CD4-positive, alpha-beta T cell treated with Interleukin-6 at 100 ng/mL for 8 hours (primary cell): ENCODE results near the gene TPCN2.
"Not testable (repeated sequence)": the region's sequence is repeated elsewhere in the genome, so short reads cannot be mapped to it uniquely, and the experiment has no call there.

ENCODE experiments used
- DNase-seq: peaks from one replicate; pipeline ENCODE4 v3.0.0-alpha.2; 2020; ENCODE audit warnings: mixed read lengths, low spot score

TPCN2 gene

DNA sequence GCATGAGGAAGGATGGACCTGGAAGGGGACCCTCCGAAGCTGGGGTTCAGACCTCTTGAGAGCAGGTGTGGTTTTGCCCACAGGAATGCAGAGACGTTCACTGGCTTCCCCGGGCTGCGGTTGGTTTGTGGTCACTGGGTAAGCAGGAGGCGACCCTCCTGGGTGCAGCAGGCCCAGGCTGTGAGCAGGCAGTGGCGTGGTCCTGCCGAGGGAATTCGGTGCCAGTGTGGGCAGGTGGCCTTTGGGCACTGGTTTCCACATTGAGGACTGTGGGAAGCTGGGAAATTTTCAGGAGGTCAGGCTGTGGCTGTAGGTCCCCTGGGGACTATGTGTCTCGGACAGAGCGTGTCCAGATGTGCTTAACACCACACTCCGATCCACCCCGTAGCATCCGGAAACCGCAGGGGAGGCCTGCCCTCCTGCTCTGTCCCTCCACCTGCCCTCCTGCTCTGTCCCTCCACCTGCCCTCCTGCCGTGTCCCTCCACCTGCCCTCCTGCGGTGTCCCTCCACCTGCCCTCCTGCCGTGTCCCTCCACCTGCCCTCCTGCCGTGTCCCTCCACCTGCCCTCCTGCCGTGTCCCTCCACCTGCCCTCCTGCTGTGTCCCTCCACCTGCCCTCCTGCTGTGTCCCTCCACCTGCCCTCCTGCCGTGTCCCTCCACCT, 27.5 kb downstream of the TPCN2 start:
- DNase-seq = no peak

DNA sequence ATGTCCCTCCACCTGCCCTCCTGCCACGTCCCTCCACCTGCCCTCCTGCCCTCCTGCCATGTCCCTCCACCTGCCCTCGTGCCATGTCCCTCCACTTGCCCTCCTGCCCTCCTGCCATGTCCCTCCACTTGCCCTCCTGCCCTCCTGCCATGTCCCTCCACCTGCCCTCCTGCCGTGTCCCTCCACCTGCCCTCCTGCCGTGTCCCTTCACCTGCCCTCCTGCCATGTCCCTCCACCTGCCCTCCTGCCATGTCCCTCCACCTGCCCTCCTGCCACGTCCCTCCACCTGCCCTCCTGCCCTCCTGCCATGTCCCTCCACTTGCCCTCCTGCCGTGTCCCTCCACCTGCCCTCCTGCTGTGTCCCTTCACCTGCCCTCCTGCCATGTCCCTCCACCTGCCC, 28.2 kb downstream of the TPCN2 start:
- DNase-seq = not testable (repeated sequence)

DNA sequence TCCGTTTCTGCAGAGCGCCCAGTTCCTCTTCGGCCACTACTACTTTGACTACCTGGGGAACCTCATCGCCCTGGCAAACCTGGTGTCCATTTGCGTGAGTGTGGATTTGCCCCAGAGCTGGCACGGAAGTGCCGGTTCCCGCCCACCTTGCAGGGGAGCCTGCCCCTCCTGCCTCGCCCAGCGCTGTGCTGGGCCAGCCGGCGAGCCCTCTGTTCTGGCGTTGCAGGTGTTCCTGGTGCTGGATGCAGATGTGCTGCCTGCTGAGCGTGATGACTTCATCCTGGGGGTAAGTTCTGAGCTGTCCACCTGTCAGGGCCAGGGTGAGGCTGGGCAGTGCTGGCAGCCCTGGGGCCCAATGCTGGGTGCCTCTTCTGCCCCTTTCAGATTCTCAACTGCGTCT, 29.8 kb downstream of the TPCN2 start:
- DNase-seq = no peak

DNA sequence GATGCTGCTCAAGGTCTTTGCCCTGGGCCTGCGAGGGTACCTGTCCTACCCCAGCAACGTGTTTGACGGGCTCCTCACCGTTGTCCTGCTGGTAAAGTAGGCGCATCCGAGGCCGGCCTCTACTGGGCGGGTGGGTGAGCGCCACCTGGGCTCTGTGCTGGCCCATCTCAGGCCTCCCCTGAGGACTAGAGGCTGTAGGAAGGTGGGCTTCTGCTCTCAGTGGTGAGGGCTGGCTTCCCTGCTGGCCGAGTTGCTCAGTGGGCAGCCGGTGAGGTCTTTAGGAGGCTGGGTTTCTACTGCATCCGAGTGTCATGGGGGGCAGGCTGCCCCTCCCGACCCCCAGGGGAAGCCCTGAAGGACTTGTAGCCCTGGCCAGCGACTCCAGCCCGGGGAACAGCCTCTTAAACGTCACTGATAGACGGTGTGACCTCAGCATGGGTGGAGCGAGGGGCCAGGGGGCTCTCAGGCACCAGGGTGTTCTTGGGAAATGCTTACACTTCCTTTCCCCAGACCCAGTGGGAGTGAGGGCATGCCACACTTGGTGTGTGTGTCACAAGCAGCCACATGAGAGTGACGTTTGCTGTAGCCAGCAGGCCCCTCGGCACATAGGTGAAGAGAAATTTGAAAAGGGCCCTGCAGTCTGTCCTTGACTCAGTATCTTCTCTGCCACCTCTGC, 30.3 kb downstream of the TPCN2 start:
- DNase-seq = no peak

DNA sequence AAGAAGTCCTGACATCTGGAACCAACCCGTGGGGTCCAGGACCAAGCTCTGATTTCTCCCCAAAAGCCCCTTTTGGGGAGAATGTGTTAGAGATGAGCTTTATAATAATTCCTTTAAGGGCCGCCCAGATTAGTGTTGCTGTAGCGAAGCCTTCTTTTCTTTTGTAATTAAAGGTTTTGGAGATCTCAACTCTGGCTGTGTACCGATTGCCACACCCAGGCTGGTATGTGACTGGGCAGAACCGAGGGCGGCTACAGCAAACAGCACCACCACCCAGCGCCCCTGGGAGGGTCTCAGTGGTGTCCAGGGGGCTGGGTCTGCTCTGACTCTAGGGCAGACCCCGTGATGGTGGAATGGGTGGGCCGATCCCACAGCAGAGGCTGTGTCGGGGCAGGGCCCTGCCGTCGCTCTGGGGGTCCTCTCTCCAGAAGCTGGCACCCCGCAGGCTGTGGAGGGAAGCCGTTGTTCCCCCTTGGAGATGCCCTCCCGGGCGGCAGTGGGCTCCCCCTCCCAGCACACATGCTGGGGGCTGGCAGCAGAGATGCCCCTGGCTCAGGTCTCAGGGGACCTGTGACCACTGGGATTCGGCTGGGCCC, 31.0 kb downstream of the TPCN2 start:
- no peak for DNase-seq

DNA sequence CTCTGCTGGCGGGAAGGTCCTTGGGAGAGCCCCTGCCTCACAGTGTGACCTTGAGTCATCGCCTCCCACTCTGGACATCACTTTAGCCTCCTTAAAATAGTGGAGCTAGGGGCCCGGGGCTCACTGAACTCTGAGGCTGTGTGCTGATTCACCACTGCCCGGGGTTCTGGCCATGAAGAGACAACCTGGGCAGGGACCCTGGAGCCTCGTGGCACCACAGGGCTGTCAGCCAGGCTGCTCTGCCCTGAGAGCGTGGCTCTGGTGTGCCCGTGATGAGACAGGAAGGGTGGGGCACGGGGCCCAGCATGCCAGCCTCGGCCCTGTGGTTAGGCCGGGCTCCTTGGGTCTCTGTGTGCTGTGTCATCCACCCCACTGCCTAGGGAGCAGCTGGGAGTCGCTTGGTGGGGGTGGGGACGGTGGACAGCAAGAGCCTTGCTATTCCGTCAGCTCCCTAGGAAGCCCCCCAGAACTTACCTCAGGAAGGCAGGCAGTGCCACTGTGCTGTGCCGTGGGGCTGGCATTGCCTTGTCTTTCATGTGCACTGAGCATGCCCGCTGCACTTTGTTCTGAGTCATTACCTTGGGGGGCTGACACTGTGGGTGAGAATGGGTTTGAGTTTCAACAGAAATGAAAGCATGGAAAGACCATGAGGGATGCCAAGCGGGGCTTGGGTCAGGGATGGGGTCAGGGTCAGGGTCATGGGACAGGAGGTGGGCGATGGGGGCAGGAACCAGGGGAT, 31.7 kb downstream of the TPCN2 start:
- peak; percentile 33 for DNase-seq

DNA sequence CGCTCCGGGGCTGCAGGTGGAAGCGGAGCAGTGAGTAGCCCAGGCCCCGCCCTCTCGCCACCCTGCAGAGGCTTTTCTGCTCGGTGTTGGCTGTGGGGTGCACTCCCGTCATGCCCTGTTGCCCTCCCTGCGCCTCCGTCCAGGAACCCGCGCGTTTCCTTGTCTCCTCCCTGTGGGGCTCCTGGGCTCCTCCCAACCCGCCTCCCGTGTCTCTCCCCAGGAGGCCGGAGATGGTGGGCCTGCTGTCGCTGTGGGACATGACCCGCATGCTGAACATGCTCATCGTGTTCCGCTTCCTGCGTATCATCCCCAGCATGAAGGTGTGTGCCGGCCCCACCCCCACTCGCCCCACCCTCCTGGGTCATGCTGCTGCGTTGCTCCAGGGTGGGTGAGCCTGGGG, 32.4 kb downstream of the TPCN2 start:
- no peak for DNase-seq

DNA sequence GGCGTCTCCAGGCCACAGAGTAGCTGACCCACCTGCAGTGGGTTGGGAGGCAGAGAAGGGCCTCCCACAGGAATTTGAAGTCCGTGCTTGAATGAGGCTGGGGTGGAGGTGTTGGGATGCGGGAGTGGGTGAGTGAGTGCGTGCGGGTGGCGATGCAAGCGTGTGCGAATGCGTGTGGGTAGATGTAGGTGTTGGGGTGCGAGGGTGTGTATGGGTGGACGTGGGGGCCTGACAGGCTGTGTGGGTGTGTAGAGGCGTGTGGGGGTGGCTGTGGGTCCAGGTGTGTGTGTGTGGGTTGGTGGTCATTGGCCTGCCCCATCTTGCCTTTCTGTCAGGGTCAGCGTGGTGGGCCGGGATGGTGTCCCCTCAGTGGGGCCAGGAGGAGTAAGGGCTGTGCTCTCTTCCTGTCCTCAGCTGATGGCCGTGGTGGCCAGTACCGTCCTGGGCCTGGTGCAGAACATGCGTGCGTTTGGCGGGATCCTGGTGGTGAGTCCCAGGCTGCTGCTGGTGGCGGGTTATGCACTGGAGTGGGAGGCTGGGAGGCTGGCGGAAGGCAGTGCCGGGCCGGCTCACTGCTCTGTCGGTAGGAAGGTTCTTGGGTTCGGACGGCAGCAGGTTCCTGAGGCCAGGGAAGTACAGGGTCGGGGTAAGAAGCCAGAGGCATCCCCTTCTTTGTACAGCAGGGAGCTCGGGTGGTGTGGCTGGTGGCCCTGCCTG, 35.0 kb downstream of the TPCN2 start:
- no peak for DNase-seq

DNA sequence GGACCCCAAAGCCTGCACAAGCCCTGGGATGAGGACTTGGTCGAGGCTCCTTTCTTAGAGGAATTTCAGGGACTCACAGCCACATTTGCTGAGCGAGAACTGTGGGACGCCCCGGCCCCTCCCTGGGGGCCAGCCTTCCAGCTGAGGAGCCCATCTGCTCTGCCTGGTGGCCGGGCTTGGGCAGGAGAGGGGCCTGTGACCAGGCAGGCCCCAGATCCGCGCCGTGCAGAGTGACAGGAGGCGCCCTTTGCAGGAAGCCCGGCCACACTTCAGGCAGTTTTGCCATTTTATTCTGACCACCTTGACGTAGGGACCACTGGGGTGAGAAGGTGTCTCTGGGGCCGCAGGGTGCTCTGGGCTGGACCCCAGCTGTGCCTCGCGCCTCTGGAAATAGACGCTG, 35.6 kb downstream of the TPCN2 start:
- DNase-seq = no peak

DNA sequence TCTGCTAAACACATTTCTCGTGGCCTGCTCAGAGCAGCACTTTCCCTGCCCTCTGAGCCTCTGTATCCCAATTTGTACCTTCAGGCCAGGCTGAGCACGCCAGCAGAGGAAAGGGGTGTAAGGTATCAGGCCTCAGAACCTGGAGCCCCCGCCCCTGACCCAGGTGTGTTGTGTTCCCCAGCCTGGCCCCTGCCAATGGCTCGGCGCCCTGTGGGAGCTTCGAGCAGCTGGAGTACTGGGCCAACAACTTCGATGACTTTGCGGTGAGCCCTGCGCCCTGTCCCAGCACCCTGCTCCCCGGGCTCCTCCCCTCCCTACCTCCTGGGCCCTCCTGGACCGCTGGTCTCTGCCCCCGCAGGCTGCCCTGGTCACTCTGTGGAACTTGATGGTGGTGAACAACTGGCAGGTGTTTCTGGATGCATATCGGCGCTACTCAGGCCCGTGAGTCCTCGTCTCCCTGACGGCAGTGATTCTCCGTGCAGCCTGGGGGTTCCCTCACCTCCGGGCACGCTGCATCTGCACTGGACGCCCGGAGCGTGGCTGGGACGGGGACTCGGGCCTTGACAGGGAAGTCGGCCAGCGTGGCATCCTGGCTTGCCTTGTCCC, 36.9 kb downstream of the TPCN2 start:
- no peak for DNase-seq

DNA sequence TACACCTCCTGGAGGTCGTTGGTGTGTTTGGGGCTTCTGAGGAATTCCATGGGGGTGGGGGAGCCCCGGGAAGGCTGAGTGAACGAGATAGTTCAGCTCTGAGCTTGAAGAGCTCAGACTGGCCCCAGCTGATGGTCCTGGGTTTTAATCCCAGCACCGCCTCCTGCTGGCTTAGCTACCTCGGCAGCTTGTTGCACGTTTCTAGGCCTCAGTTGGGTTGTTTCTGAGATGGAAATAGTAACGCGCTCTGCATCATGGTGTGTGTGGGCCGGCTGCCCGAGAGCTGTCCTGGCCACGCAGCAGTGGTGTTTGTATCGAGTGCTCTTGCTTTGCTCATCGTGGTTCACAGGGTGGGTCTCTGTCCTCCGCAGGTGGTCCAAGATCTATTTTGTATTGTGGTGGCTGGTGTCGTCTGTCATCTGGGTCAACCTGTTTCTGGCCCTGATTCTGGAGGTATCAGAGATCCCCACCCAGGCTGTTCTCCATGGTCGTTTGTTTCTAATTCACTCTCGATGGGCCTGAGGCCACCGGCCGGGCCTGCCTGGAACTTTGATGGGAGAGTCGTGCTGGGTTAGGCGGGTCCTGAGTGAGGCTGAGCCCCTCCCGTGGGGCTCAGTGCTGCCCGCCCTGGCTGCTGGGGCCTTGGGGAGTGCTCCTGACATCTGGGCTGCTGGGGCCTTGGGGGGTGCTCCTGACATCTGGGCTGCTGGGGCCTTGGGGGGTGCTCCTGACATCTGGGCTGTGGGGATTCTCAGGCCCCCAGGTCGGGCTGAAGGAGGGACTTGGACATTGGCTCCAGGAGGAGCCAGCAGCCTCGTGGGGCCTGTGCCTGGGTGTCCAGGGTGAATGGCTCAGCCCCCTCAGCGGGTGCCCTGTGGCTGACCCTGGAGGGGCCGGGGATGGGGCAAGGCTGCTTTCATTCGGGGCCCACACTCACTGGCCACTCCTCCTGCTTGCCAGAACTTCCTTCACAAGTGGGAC, 37.7 kb downstream of the TPCN2 start:
- DNase-seq = no peak

DNA sequence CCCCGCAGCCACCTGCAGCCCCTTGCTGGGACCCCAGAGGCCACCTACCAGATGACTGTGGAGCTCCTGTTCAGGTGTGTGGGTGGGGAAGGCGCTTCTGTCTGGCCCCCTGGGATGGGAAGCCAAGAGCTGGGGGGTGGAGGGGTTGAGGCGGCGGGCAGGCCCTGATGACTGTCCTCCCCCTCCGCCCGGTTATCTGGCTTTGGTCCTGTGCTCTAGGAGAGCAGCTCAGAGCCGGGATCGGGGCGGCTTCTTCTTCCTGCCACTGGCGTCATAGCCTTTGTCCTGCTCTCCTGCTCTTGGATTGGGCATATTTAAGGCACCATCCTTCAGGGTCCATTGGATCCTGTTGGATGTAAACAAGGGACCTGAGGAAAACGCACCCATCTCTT, 38.4 kb downstream of the TPCN2 start:
- DNase-seq = no peak

DNA sequence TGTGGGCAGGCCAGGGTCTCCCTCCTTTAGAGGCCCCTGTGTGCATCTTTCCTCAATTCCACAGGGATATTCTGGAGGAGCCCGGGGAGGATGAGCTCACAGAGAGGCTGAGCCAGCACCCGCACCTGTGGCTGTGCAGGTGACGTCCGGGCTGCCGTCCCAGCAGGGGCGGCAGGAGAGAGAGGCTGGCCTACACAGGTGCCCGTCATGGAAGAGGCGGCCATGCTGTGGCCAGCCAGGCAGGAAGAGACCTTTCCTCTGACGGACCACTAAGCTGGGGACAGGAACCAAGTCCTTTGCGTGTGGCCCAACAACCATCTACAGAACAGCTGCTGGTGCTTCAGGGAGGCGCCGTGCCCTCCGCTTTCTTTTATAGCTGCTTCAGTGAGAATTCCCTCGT, 39.1 kb downstream of the TPCN2 start:
- no peak for DNase-seq

DNA sequence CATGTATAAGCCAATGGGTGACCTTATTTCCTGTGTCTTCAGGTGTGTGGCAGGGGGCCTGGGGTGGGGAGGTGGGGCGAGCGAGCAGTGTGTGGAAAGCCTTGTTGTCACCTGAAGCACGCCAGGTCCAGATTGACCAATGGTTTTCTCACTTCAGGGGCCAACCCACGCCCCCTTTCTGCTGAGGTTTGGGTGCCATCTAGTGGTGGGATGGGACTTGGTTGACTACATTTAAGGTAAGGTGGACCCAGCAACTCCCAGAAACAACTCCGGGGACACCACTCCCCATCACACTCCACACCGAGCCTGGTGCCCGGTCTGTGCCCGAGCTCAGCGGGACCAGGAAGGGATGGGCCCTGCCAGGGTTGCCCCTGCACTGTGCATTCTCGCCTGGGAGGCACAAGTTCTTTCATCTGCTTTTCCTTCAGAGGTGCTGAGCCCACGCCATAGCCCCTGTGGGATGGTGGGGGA, 40.0 kb downstream of the TPCN2 start:
- DNase-seq = peak; percentile 45

DNA sequence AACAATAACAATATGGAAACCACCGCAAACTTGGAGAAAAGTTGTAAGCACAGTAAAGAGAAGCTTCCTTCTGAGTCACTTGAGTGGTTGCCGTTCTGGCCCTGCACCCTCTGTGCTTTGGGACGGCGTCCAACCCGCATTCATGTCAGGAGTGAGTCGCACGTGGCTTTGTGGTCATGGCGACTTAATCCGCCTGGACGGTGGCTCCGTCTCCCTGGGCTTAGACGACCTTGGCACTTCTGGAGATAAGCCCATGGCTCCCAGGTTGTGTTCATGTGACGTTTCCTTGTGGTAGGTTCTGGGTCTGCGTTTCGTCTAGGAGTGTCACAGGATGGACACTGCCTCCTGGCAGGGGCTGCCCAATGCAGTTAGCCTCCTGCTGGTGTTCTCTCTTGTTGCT, 40.5 kb downstream of the TPCN2 start:
- DNase-seq = no peak

DNA sequence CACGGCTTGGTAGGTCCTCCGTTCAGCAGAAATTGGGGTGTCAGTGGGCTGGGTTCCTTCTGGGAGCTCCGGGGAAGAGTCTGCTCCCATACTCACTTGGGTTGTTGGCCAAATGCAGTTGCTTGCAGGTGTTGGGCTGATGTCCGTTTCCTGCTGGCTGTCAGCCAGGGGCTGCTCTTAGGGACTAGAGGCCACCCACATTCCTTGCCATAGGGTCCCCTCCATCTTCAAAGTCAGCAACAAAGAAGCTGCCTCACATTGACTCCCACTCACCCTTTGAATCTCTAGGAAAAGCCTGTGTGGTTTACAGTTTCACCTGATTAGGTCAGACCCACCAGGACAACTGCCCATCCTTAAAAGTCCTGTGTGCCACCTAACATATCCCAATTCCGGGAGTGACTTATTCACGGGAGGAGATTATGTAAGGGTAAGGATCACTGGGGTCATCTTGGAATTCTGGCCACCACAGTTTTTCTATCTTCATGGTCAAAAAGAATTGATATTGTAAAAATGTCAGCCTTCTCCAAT, 43.0 kb downstream of the TPCN2 start:
- DNase-seq = no peak

DNA sequence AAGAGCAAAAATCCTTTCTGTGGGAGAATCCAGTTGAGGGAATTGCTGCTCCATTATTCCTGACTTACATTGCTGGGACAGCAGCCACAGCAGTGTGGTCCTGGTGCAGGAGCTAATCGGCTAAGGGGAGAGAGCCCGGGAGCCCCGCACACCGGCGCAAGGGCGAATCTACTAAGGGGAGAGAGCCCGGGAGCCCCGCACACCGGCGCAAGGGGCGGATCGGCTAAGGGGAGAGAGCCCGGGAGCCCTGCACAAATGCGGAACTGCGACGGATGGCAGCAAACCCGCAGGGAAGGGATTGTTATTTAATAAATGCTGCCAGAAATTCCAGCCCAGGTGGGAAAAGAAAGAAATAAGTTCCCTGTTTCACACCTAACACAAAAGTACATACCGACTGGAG, 43.5 kb downstream of the TPCN2 start:
- DNase-seq = no peak

DNA sequence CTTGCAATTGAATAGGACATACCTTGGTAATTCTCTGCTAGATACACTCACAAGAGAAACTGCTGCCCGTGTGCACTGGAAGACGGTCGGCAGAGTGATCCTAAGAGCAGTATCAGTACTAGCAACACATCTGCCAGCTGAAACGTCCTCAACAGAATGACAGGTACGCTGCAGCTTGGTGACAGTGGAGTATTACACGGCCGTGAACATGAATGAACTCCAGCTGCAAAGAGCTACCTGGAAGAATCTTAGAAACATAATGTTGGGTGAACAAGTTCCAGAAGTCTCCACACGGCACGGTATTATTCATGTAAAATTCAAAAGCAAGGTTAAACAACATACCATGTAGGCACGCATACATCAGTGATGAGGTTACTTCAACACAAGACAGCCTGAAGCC, 44.4 kb downstream of the TPCN2 start:
- no peak for DNase-seq

DNA sequence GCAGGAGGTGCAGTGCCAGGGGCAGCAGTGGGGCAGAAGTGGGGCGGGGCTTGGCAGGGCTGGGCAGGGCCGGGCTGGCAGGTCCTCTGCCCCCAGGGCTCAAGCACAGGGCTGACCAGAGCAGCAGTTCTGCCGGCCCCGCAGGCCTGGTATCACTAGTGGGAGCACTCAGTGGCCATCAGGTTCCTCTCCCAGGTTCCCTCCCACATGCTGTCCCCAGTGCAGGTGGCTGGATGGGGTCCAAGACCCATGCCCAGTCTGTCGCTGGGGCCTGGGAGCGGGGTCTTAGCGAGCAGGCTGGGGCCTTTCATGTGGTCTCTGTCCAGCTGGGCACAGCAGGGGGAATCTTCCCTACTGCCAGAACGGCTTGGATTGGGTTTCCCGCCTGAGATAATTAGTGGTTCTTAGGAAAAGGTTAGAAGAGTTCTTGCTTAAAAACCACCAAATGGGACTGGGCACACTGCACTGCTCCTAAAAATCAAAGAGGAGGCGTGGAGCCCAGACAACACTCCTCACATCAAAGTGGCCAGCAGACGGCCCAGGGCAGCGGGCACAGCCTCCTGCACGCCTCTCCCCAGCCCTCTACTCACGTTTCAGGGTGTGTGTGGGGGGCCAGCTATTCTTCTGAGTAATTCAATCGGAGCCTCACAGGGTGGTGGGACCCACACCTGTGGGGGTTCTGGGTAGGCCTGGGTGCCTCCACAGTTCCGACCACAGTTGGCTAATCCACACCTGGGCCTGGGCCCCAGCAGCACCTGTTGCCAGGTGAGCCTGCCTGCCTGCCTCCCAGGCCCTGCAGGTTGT, 45.6 kb downstream of the TPCN2 start:
- DNase-seq = no peak

DNA sequence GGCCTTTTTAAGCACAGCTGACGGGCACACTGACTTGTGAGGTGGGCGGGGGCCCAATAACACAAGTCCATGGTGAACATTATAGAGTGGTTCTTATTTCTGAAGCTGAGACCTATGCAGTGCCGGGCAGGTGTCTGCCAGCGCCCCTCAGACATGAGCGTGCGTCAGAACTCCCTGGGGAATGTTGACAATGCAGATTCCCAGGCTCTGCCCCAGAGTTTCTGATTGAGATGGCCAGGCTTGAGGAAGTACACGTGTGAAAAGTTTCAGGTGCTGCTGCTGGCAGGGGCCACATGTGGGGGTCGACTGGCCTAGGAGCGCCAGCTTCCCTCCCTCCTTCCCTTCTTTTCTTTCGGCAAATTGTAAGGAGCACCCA, 46.2 kb downstream of the TPCN2 start:
- no peak for DNase-seq
